OCI-LY3 (cell line): ENCODE results near the gene RSKR.

ENCODE experiments used
- H2AFZ ChIP-seq: fragments of 200-600, 300-600 bp; shearing (Covaris generic); 2 replicates; pipeline ENCODE4 v1.6.0; 2014; ENCODE audit warnings: antibody characterized with exemption, low read depth, low read length
- H3K27ac ChIP-seq: fragments of 200-600, 300-600 bp; sonication (generic); 2 replicates; pipeline ENCODE4 v1.5.1; 2014; ENCODE audit warnings: mild to moderate bottlenecking, low read length, moderate library complexity, mixed read lengths
- H3K27me3 ChIP-seq: fragments of 200-600, 300-600 bp; sonication (generic); 2 replicates; pipeline ENCODE4 v1.6.1; 2014; ENCODE audit warnings: low read depth, low read length, mixed read lengths
- H3K36me3 ChIP-seq: fragments of 200-600, 300-600 bp; sonication (generic); replicated peaks from 2 replicates; pipeline ENCODE3; 2014; ENCODE audit warnings: low read depth, low read length, mixed read lengths
- H3K4me1 ChIP-seq: fragments of 300-600, 200-600 bp; sonication (generic); 2 replicates; pipeline ENCODE4 v1.6.1; 2014; ENCODE audit warnings: low read length, mixed read lengths
- H3K4me2 ChIP-seq: fragments of 200-600, 300-600 bp; sonication (generic); 2 replicates; pipeline ENCODE4 v1.6.1; 2014; ENCODE audit warnings: low read length, mixed read lengths
- H3K4me3 ChIP-seq: fragments of 300-600, 200-600 bp; sonication (generic); 2 replicates; pipeline ENCODE4 v1.5.1; 2014; ENCODE audit warnings: antibody characterized with exemption, mild to moderate bottlenecking, low read length, moderate library complexity
- H3K79me2 ChIP-seq: fragments of 300-600, 200-600 bp; shearing (Covaris generic); 2 replicates; pipeline ENCODE4 v1.6.1; 2014; ENCODE audit warnings: mild to moderate bottlenecking, low read length, mixed read lengths
- H3K9ac ChIP-seq: fragments of 300-600, 200-600 bp; shearing (Covaris generic); 2 replicates; pipeline ENCODE4 v1.6.0; 2014; ENCODE audit warnings: mild to moderate bottlenecking, low read length, moderate library complexity
- H3K9me3 ChIP-seq: fragments of 200-600, 300-600 bp; shearing (Covaris generic); 2 replicates; pipeline ENCODE4 v1.6.1; 2014; ENCODE audit warnings: low read length, mixed read lengths; ENCODE audit not compliant: insufficient read depth
- H4K20me1 ChIP-seq: fragments of 200-600, 300-600 bp; sonication (generic); 2 replicates; pipeline ENCODE4 v1.6.1; 2016; ENCODE audit warnings: low read length, mixed read lengths; ENCODE audit not compliant: insufficient read depth
- CTCF ChIP-seq: fragments of 200-600, 300-600 bp; sonication (generic); IDR thresholded peaks from 2 replicates; pipeline ENCODE4 v1.5.1; 2014; ENCODE audit warnings: antibody characterized with exemption, low read length, low read depth
- EZH2phosphoT487 ChIP-seq: fragments of 200-600 bp; shearing (Covaris generic); IDR thresholded peaks from 2 replicates; pipeline ENCODE4 v1.6.1; 2018; ENCODE audit warnings: antibody characterized with exemption, mixed run types, low read depth

Gene RSKR

DNA sequence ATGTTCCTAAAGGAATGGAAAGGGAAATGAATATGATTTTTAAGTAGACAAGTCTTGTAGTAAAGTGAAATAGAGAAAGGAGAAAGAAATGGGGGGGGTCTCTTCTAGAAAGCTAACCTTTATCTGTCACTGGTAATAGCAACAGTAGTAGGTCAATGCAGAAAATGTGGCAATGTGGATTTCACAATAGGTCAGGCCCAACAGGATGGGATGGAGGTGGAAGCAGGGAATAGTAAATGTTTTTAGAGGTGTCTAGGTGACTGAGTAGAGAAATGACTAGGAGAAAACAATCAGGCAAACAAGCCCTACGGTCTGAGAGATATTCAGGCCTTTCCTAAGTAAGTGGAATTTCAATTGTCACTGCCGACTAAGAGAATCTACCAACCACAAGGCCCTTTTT is 6.0 kb upstream of the RSKR start:
- Histone ChIP-seq H3K27ac (no peak overlapping the region), H3K9ac (no peak overlapping the region), H3K4me2 (no peak overlapping the region), H3K79me2 (no peaks in the 10 kb centered on the region), H3K36me3 (peaks cover 82% of the 10 kb centered on the region), H3K4me1 (peaks cover 14% of the 10 kb centered on the region), H2AFZ (no peak overlapping the region), H4K20me1 (0 out of 2 replicates have a peak, but pooled peaks cover 6% of the 10 kb centered on the region), H3K9me3 (no peaks in the 10 kb centered on the region), H3K4me3 (no peak overlapping the region), H3K27me3 (no peaks in the 10 kb centered on the region)
- no peak for TF ChIP-seq CTCF
- TF ChIP-seq EZH2phosphoT487 = no peak

DNA sequence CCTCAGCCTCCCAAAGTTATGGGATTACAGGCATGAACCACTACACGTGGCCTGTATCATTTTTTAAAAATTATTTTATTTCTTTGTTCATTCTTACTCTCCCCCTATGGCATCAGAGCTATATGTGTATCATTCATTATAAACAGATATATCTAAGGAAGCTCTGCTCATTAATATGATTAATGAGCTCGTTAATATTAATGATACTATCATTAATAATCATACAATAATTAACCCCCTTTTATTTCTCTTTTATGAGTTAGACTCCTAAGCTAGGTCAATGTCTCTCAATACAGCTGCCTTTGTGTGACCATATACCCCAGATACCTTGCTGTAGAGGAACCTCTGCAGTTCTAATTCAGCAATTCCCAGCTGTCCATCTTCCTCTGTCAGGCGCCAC is 4.5 kb upstream of the RSKR start:
- H2AFZ ChIP-seq = no peak overlapping the region
- 0 out of 2 replicates have a peak, but pooled peaks cover 11% of the 10 kb centered on the region for H4K20me1 ChIP-seq
- no peak overlapping the region for H3K4me3 ChIP-seq
- H3K27ac ChIP-seq = no peak overlapping the region
- H3K9ac ChIP-seq = no peak overlapping the region
- no peak for TF ChIP-seq CTCF
- TF ChIP-seq EZH2phosphoT487 = no peak
- peaks cover 82% of the 10 kb centered on the region for H3K36me3 ChIP-seq
- no peaks in the 10 kb centered on the region for H3K27me3 ChIP-seq
- H3K9me3 ChIP-seq = no peaks in the 10 kb centered on the region
- no peak overlapping the region for H3K4me2 ChIP-seq
- H3K79me2 ChIP-seq = no peaks in the 10 kb centered on the region
- H3K4me1 ChIP-seq = peaks cover 15% of the 10 kb centered on the region

DNA sequence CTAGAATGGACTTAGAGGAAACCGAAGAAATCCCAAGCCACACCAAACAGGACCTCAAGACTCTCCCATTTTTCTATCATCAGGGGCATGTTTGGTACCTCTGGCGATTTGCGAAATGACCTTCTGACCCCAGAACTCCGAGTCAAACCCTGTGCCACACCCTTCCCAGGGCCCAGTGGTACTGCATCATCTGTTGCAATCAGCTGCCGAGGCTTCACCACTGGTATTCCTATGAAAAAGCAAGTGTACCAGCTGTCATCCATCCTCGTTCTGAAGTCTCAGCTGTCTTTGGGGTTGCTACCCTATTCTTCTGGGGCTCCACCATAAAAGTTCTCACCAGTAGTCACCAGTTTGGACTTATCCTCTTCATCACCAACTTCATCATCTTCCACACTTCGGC is 2.3 kb upstream of the RSKR start:
- H4K20me1 ChIP-seq = 0 out of 2 replicates have a peak, but pooled peaks cover 11% of the 10 kb centered on the region
- TF ChIP-seq EZH2phosphoT487 (no peak), CTCF (no peak)
- H2AFZ ChIP-seq = no peak overlapping the region

GRCh38 chr17:28615260-28615940 is 1.4 kb upstream of the RSKR start:
- Histone ChIP-seq H3K36me3 (peaks cover 83% of the 10 kb centered on the region), H3K79me2 (no peaks in the 10 kb centered on the region), H4K20me1 (0 out of 2 replicates have a peak, but pooled peaks cover 11% of the 10 kb centered on the region), H3K4me3 (no peak overlapping the region), H3K9ac (no peak overlapping the region), H3K27ac (peak overlapping the region; percentile 7; the same call in 1 of the 2 replicates), H3K4me2 (no peak overlapping the region), H2AFZ (no peak overlapping the region), H3K9me3 (no peaks in the 10 kb centered on the region), H3K4me1 (peaks cover 15% of the 10 kb centered on the region), H3K27me3 (no peaks in the 10 kb centered on the region)
- TF ChIP-seq CTCF = no peak
- no peak for TF ChIP-seq EZH2phosphoT487

More for the DNA sequence above, 2.3 kb upstream of the RSKR start:
- Histone ChIP-seq H3K4me3 (no peak overlapping the region), H3K27ac (no peak overlapping the region), H3K36me3 (peaks cover 83% of the 10 kb centered on the region), H3K79me2 (no peaks in the 10 kb centered on the region), H3K4me2 (no peak overlapping the region), H3K27me3 (no peaks in the 10 kb centered on the region), H3K9ac (no peak overlapping the region), H3K9me3 (no peaks in the 10 kb centered on the region), H3K4me1 (peaks cover 15% of the 10 kb centered on the region)
